Nephron (organoid): ENCODE results near the gene CD1C.

Experiments
- H3K27ac Mint-ChIP-seq, 3 experiments: 2 replicates each; pipeline ENCODE4 v1.8.0; 2020; ENCODE audit warnings: mixed read lengths in 3 of 3, mild to moderate bottlenecking in 2 of 3, moderate library complexity in 1 of 3
- H3K27me3 Mint-ChIP-seq: 2 replicates; pipeline ENCODE4 v1.8.0; 2021; ENCODE audit warnings: low read depth, mild to moderate bottlenecking, moderate library complexity, mixed read lengths
- H3K36me3 Mint-ChIP-seq: 2 replicates; pipeline ENCODE4 v1.8.0; 2020; ENCODE audit warnings: low read depth, mixed read lengths
- H3K4me1 Mint-ChIP-seq: 2 replicates; pipeline ENCODE4 v1.8.0; 2020; ENCODE audit warnings: mixed read lengths
- H3K4me3 Mint-ChIP-seq, 3 experiments: 2 replicates each; pipeline ENCODE4 v1.8.0; 2020; ENCODE audit warnings: mild to moderate bottlenecking in 3 of 3, mixed read lengths in 3 of 3, moderate library complexity in 2 of 3
- H3K9me3 Mint-ChIP-seq: 2 replicates; pipeline ENCODE4 v1.8.0; 2020; ENCODE audit warnings: mixed read lengths
- TF ChIP-seq, protein P1 (sequence below), 3 experiments: fragments of 200-600 bp; sonication (generic); IDR thresholded peaks; one replicate each; pipeline ENCODE4 v1.5.0; 2021; ENCODE audit warnings: antibody characterized with exemption in 3 of 3; ENCODE audit not compliant: unreplicated experiment in 3 of 3

Gene CD1C

DNA sequence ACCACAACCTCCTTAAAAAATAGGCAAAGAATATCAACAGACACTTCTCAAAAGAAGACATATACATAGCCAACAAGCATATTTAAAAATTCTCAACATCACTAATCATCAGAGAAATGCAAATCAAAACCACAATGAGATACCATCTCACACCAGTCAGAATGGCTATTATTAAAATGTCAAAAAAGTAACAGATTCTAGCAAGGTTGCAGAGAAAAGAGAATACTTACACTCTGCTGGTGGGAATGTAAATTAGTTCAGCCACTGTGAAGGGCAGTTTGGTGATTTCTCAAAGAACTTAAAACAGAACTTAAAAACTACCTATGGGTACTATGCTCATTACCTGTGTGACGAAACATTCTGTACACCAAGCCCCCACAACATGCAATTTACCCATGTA lies 20.9 kb downstream of the CD1C start:
- H3K4me3 Mint-ChIP-seq, result no peak overlapping the region
- H3K9me3 Mint-ChIP-seq, result peaks cover 28% of the 10 kb centered on the region
- H3K27me3 Mint-ChIP-seq, result no peaks in the 10 kb centered on the region
- no peaks in the 10 kb centered on the region for H3K36me3 Mint-ChIP-seq
- no peaks in the 10 kb centered on the region for H3K4me1 Mint-ChIP-seq
- H3K27ac Mint-ChIP-seq, result no peak overlapping the region
- TF ChIP-seq, protein P1, sequence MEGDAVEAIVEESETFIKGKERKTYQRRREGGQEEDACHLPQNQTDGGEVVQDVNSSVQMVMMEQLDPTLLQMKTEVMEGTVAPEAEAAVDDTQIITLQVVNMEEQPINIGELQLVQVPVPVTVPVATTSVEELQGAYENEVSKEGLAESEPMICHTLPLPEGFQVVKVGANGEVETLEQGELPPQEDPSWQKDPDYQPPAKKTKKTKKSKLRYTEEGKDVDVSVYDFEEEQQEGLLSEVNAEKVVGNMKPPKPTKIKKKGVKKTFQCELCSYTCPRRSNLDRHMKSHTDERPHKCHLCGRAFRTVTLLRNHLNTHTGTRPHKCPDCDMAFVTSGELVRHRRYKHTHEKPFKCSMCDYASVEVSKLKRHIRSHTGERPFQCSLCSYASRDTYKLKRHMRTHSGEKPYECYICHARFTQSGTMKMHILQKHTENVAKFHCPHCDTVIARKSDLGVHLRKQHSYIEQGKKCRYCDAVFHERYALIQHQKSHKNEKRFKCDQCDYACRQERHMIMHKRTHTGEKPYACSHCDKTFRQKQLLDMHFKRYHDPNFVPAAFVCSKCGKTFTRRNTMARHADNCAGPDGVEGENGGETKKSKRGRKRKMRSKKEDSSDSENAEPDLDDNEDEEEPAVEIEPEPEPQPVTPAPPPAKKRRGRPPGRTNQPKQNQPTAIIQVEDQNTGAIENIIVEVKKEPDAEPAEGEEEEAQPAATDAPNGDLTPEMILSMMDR (IDR thresholded peaks at IDR 0.05; ENCODE audit: unreplicated experiment in 3 of 3), result no peak

DNA sequence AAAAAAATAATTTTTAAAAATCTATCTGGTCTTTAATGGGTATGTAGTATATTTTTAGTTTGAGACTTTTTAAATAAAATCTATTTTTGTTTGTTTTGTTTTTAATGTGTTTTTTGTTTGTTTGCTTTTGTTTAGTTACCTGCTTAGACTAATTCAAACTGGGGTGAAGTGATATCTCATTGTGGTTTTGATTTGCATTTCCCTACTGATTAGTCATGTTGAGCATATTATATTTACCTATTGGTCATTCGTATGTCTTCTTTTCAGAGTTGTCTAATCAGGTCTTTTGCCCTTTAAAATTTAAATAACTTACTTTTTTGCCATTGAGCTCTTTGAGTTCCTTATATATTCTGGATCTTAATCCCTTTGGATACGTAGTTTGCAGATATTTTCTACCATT lies 21.3 kb downstream of the CD1C start:
- H3K27ac Mint-ChIP-seq, result no peak overlapping the region
- no peaks in the 10 kb centered on the region for H3K36me3 Mint-ChIP-seq
- no peak overlapping the region for H3K4me3 Mint-ChIP-seq
- H3K27me3 Mint-ChIP-seq, result no peaks in the 10 kb centered on the region
- TF ChIP-seq, protein P1 (IDR thresholded peaks at IDR 0.05; ENCODE audit: unreplicated experiment in 3 of 3), result no peak
- no peaks in the 10 kb centered on the region for H3K4me1 Mint-ChIP-seq
- peaks cover 28% of the 10 kb centered on the region for H3K9me3 Mint-ChIP-seq

DNA sequence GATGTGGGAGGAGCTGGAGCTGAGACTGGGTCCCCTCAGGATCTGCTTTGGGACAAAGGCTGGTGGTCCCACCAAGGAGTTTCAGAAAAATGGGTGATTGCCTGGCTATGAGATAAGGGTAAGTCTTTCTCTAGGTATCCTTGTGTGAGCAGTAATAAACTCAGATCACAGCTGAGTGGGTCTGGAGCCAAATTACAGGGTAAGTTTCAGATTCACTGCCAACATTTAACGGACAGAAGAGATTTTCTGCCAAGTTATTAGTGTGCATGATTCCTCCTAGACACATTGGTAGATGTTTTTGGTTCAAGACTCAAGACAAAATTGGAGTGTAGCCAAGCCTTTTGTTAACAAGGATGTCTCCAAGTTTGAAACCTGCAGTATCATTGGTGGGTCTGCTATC lies 34.1 kb downstream of the CD1C start:
- no peak overlapping the region for H3K27ac Mint-ChIP-seq
- H3K36me3 Mint-ChIP-seq, result no peaks in the 10 kb centered on the region
- no peaks in the 10 kb centered on the region for H3K9me3 Mint-ChIP-seq
- H3K4me1 Mint-ChIP-seq, result no peaks in the 10 kb centered on the region
- TF ChIP-seq, protein P1 (IDR thresholded peaks at IDR 0.05; ENCODE audit: unreplicated experiment in 3 of 3), result no peak
- no peaks in the 10 kb centered on the region for H3K27me3 Mint-ChIP-seq
- no peak overlapping the region for H3K4me3 Mint-ChIP-seq

DNA sequence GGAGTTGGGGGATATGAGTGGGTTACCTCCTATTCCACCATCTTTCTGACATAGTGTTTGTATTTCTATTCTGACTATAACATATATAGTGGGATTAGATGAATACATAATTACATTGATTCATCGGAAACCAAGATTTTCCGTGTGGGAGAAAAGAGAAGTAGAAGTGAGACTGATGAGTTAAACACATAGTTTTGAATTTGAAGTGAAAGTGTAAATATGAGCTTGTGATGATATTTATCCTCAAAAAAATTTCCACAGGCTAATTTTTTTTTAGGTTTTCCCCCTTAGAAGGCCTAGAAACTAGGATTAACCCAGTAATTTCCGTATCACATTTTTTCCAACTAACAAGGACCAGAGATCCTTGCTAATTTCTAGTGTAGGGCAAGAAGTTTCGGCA lies 34.7 kb downstream of the CD1C start:
- no peaks in the 10 kb centered on the region for H3K4me1 Mint-ChIP-seq
- H3K27me3 Mint-ChIP-seq, result no peaks in the 10 kb centered on the region
- TF ChIP-seq, protein P1 (IDR thresholded peaks at IDR 0.05; ENCODE audit: unreplicated experiment in 3 of 3), result no peak
- H3K9me3 Mint-ChIP-seq, result no peaks in the 10 kb centered on the region
- H3K36me3 Mint-ChIP-seq, result no peaks in the 10 kb centered on the region
- no peak overlapping the region for H3K27ac Mint-ChIP-seq
- H3K4me3 Mint-ChIP-seq, result no peak overlapping the region

DNA sequence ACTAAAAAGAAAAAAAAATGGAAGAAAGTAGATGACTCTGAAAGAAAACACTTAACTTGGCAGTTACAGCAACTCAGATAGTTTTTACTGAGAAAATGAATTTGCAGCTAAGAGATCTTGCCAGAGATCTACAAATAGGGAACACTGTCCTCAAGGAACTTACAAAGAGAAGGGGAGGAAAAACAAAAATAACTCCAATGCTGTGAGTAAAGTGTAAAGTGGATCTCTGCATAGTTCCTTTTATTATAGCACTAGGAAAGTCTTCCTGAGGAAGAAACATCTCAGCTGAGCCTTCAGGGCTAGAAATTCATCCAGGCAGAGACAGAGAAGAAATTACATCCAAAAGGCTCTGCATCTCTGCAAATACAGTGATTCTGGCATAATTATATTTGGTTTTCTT lies 37.8 kb downstream of the CD1C start:
- H3K4me3 Mint-ChIP-seq, result no peak overlapping the region
- no peaks in the 10 kb centered on the region for H3K36me3 Mint-ChIP-seq
- no peaks in the 10 kb centered on the region for H3K27me3 Mint-ChIP-seq
- TF ChIP-seq, protein P1 (IDR thresholded peaks at IDR 0.05; ENCODE audit: unreplicated experiment in 3 of 3), result no peak
- H3K4me1 Mint-ChIP-seq, result no peaks in the 10 kb centered on the region
- no peaks in the 10 kb centered on the region for H3K9me3 Mint-ChIP-seq
- no peak overlapping the region for H3K27ac Mint-ChIP-seq

DNA sequence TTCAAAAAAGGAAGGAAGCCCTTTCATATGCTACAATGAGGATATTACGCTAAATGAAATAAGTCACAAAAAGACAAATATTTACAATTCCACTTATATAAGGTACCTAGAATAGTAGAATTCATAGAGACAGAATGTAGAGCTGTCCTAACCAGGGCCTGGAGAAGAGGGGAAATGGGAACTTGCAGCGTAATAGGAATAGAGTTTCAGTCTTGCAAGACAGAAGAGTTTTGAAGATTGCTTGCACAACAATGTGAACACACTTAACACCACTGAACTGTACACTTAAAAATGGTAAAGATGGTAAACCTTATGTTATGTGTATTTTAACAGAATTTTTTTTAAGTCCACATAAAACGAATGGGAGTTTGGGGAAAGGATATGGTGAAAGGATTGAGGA lies 38.7 kb downstream of the CD1C start:
- Mint-ChIP-seq H3K36me3 (no peaks in the 10 kb centered on the region), H3K4me1 (no peaks in the 10 kb centered on the region), H3K9me3 (no peaks in the 10 kb centered on the region), H3K4me3 (no peak overlapping the region), H3K27me3 (no peaks in the 10 kb centered on the region), H3K27ac (no peak overlapping the region)
- TF ChIP-seq, protein P1 (IDR thresholded peaks at IDR 0.05; ENCODE audit: unreplicated experiment in 3 of 3), result no peak
